Islet precursor cell (in vitro differentiated cells): ENCODE data around the gene KIF19.
"Not testable (repeated sequence)": the region's sequence is repeated elsewhere in the genome, so short reads cannot be mapped to it uniquely, and the experiment has no call there.

Experiments
- DNase-seq: peaks from one replicate; pipeline ENCODE4 v3.0.0-alpha.2; 2018

Gene KIF19

DNA sequence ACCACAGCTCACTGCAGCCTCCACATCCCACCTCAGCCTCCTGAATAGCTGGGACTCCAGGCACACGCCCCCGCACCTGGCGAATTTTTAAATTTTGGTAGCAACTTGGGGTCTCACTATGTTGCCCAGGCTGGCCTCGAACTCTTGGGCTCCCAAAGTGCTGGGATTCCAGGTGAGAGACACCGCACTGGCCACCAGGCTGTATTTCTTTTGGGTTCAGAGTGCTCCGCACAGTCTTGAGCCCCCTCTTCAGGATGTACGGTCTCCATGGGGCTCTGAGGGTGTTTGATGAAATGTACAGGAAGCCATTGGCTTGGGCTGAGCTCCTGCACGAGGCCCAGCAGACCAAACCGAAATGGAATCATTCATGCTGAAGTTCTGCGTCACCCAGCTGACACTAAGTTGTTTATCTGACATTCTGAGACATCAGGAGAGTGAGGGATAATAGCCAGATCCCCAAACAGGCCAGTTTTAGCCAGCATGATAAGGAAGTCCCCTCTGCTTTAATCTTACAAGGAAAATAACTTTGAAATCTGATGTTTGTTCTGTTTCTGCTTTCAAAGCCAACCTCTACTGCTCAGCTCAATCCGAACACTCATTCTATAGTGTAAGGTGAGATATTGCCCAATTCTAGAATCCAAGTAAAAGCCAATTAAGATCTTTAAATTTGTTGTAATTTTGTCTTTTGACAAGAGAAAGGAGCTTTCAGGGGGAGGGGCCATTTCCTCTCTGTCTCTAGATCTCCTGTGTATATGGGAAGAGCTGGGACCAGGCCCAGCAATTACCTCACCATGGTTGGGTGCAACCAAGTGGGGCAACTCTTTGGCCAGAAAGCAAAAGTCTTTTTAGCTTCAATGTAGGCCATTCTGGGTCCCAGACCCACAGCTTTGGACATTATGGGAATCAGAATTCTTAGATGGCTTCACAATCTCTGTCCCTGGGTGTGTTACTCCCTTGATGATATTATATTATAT lies 64.9 kb downstream of the KIF19 start:
- peak; percentile 71 for DNase-seq

DNA sequence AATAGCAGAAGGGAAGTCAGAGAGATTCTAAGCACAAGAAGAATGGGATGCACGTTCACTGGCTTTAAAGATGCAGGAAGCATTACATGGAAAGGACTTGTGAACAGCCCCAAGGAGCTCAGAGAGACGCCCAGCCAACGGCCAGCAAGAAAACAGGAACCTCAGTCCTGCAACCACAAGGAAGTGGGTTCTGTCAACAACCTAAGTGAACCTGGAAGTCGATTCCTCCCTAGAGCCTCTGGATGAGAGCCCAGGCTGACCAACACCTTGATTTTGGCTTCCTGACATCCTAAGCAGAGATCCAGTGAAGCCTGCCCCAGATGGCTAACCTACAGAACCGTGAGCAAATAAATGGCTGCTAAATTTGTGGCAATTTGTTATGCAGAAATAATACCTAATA lies 65.7 kb downstream of the KIF19 start:
- no peak for DNase-seq

DNA sequence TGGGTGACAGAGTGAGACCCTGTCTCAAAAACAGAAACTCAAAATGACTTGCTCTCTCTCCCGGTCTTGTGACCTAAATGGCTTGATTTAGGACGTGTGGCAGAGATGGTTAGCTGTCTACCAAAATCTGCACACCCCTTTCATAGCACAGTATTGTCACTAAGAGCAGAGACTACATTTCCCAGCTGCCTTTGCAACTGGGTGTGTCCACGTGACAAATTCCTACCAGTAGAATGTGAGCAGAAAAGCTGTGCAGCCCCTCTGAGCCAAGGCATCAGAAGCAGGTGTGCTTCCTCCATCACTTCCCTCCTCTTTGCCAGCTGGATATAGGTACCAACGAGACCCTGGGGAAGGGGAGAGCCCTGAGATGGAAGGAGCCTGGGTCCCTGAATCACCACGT lies 66.8 kb downstream of the KIF19 start:
- DNase-seq = no peak

DNA sequence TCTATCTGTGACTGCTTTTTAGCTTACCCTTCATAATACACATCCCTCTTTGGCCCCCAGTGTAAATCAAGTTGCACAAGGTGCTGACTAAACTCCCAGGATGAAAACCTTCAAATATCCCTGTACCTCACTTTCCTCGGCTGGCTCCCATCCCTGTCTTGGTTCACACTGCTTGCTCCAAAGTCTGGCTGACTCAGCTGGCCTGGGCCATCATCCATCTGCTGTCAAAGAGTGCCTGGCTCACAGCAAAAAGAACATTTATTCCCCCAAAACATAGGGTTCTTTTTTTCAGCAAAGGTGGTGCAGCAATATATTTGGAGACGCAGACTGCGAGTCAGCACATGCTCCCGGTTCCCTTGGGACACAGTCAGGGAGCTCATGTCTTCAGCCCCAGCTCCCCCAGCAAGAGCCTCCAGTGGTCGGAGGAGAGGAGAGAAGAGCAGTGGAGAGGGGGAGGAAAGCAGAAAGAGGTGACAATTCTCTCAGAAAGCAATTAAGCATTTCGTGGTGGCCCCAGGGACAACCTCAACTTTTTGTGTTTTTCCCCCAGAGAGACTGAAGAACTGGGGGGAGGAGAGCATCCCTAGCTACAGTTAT lies 67.4 kb downstream of the KIF19 start:
- no peak for DNase-seq

DNA sequence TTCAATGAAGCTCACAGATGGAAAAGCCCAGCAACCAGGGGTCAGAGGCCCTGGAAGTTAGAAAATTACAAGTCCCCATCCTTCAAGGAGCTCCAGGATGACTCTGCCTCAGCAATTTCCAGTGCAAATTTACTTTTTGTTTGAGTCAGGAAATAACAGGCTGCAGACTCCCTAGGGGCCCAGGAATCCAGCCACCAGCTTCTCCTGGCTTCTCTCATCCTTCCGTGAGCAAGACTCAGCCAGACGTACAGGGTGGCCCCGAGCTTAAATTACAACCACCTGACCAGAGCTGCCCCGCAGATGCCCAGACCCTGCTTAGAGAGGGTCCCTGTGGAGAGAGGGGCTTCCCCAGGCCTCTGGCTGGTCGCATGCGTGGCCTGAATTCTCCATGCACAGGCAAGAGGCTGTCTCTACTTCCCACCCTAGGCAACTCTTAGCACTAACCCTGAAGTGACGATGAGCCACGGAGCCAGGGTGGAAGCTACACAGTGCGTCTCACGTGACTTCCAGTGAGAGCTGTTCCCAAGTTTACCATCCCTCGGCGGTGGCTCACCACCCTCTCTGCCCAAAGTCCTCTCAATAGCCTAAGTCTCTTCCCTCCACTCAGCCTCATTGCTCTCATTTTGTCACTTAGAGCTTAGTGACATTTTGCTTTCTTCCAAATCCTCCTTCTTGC lies 68.4 kb downstream of the KIF19 start:
- DNase-seq = peak; percentile 53

DNA sequence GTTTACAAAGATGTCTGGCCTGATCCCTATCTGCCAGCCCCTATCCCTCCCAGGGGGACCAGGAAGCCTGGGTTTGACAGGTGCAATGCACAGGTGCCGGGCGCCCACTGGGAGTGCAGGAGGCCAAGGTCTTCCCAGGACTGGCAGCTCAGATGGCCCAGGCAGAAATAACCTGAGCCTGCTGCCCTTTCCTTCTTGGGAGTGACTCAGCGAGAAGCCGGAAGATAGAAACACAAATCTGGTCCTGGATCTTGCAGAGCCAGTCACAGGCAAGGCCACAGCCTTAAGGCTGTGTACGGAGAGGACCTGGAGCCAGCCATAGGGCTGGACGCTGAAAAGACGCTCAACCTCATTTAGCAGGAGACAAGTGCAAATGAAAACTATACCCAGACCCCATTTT lies 69.0 kb downstream of the KIF19 start:
- DNase-seq = peak; percentile 89

DNA sequence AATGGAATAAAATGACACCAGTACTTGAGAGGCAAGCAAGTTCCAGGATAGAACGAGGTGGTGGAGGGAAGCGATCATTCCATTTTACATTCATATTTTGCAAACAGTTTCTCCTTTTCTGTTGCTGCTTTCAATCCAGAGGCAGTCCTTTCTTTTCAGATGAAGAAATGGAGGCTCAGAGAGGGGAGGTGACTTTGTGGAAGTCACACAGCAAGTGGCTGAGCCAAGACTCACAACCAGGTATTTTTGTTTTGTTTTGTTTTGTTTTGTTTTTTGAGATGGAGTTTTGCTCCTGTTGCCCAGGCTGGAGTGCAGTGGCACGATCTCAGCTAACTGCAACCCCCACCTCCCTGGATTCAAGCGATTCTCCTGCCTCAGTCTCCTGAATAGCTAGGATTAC lies 70.5 kb downstream of the KIF19 start:
- DNase-seq = no peak

DNA sequence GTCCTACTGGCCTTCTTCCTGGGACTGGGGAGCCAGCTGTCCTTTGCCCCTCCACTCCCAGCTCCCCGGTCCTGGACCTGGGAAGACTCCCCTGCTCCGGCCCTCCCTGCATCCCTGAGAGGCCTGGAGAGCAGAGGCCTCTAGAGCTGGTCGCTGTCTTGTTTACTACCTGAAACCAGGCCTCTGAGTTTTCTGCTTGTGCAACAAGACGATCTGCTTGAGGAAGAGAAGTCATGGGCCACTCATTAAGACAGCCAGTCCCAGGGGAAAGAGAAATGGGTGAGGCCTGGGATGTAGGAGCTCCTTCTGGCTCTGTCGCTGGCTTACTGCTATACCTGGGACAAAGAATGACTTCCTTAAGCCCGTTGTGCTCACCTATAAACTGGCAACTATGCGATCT lies 76.0 kb downstream of the KIF19 start:
- DNase-seq = peak; percentile 66

DNA sequence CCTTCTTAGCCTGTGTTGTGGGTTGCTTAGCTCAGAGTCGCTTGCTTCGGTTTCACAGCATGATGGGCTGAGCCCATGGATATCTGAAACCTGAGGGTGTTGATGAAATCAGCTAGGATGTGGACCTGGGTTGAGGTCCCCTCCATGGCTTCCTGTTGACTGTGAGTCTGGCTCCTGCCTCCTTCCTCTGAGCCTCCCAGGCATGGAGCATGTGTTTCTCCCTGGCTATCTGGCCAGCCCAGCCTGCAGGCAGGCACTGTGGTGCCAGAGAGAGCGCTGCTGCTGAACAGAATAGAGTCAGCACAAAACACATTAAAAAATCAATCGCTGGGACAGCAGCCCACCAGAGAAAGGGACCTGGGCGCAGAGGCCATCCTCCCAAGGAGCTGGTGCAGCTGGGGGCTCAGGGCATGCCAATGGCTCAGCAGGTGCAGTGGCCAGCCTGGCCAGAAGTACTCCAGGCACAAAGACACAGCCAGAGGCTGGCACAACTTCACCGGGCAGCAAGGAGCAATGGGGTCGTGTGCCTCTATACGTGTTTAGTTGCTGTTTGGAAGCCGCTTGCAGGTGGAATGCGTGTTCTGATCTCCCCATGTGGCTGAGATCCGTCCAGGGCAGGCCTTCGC lies 77.6 kb downstream of the KIF19 start:
- peak; percentile 72 for DNase-seq

DNA sequence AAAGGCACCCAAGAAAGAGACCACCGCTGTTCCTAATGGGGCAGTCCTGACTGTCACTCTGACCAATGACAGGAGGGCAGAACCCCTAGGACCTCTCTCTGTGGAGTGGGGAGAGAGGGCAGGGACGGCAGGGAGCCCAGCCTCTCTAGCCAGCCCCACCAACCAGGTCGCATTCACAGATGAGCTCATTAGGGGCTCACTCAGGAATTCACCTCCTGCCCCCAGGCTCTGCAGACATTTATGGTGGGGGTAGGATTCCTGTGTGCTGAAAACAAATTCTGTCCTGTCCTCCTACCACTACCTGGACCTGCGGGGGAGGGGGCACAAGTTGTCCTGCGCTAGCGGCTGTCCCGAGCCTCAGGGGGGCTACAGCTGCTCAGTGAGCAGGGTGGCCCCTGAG lies 78.2 kb downstream of the KIF19 start:
- peak; percentile 92 for DNase-seq

DNA sequence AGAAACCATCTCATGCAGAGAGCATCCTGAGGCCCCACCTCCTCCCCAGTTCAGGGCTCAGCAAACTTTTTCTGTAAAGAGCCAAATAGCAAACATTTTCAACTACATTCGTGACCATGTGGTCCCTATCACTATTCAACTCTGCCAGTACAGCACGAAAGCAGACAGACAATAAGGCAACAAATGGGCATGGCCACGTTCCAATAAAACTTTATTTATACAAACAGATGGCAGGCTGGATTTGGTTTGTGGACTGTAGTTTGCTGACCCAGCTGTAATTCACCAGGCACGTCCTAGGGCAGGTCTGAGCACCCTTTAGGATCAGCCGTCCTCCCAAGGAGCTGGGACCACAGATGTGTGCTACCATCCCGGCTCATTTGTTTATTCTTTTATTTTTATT lies 78.8 kb downstream of the KIF19 start:
- peak; percentile 54 for DNase-seq

DNA sequence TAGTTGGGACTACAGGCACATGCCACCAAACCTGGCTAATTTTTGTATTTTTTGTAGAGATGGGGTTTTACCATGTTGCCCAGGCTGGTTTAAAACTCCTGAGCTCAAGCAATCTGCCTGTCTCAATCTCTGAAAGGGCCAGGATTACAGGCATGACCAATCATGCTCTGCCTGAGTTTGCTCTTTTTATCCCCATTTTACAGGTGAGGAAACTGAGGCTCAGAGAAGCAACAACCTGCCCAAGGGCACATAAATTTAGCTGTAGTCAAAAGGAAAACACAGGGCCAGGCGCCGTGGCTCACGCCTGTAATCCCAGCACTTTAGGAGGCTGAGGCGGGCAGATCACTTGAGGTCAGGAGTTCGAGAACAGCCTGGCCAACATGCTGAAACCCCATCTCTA lies 79.3 kb downstream of the KIF19 start:
- DNase-seq = not testable (repeated sequence)
